Ovary (tissue), 3 donors: ENCODE results near the gene NODAL.

Experiments
- CTCF ChIP-seq, 3 donors: fragments of 450-650 bp in 2 of 3; fragments of 200-600 bp in 1 of 3; IDR thresholded peaks; one replicate each; pipeline versions ENCODE4 v1.5.1 to v1.8.0; 2016 to 2022; ENCODE audit warnings: antibody characterized with exemption in 3 of 3, mild to moderate bottlenecking in 1 of 3
- EP300 ChIP-seq: sonication (generic); formaldehyde crosslinking; IDR thresholded peaks from one replicate; pipeline ENCODE4 v1.6.1; 2017; ENCODE audit warnings: antibody characterized with exemption
- POLR2A ChIP-seq: fragments of 450-650 bp; IDR thresholded peaks from one replicate; pipeline ENCODE4 v1.6.1; 2017; ENCODE audit warnings: antibody characterized with exemption, mild to moderate bottlenecking, moderate library complexity
- donor health status: DM: no; HTN: no; CAD: no.

- TF ChIP-seq CTCF (IDR thresholded peaks at IDR 0.05) (no peak), EP300 (no peak), POLR2A (no peak)
These were observed 23.8 kb upstream of the NODAL start for GRCh38 chr10:70465278-70465677.
